Retinal pigment epithelial cell (primary cell): Measurements from ENCODE around the gene KCTD19.
"Not testable (repeated sequence)": the region's sequence is repeated elsewhere in the genome, so short reads cannot be mapped to it uniquely, and the experiment has no call there.

Experiments used
- DNase-seq: peaks from one replicate; pipeline ENCODE4 v3.0.0-alpha.2; 2010; ENCODE audit warnings: low read depth
- H3K4me3 ChIP-seq: 2 replicates; pipeline ENCODE4 v1.5.1; 2011; ENCODE audit warnings: mild to moderate bottlenecking, low read length, control low read depth, moderate library complexity
- TF ChIP-seq, protein P1 (sequence below): conservative IDR thresholded peaks from 2 replicates; pipeline ENCODE4 v1.5.1; 2011; ENCODE audit warnings: low read depth, low read length, control low read depth, inconsistent platforms

KCTD19 gene

GRCh38 chr16:67357561-67357960, 31.0 kb upstream of the KCTD19 start:
- H3K4me3 ChIP-seq, result no peak overlapping the region
- DNase-seq, result no peak
- TF ChIP-seq, protein P1, sequence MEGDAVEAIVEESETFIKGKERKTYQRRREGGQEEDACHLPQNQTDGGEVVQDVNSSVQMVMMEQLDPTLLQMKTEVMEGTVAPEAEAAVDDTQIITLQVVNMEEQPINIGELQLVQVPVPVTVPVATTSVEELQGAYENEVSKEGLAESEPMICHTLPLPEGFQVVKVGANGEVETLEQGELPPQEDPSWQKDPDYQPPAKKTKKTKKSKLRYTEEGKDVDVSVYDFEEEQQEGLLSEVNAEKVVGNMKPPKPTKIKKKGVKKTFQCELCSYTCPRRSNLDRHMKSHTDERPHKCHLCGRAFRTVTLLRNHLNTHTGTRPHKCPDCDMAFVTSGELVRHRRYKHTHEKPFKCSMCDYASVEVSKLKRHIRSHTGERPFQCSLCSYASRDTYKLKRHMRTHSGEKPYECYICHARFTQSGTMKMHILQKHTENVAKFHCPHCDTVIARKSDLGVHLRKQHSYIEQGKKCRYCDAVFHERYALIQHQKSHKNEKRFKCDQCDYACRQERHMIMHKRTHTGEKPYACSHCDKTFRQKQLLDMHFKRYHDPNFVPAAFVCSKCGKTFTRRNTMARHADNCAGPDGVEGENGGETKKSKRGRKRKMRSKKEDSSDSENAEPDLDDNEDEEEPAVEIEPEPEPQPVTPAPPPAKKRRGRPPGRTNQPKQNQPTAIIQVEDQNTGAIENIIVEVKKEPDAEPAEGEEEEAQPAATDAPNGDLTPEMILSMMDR, result no peak

GRCh38 chr16:67356396-67356795, 29.9 kb upstream of the KCTD19 start:
- no peak overlapping the region for H3K4me3 ChIP-seq
- DNase-seq, result no peak
- TF ChIP-seq, protein P1, result no peak

DNA sequence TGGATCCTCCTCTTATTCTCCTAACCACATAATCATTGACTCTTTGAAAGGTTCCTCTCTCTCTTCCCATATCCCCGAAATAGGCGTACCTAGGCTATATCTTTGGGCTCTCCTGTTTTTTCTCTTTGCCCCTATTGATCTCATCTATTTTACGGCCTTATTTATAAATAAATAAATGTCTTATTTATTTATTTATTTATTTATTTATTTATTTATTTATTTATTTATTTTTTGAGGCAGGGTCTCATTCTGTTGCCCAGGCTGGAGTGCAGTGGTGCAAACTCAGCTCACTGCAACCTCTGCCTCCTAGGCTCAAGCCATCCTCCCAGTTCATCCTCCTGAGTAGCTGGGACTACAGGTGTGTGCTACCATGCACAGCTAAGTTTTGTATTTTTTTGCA, 25.9 kb upstream of the KCTD19 start:
- not testable (repeated sequence) for DNase-seq, H3K4me3 ChIP-seq

DNA sequence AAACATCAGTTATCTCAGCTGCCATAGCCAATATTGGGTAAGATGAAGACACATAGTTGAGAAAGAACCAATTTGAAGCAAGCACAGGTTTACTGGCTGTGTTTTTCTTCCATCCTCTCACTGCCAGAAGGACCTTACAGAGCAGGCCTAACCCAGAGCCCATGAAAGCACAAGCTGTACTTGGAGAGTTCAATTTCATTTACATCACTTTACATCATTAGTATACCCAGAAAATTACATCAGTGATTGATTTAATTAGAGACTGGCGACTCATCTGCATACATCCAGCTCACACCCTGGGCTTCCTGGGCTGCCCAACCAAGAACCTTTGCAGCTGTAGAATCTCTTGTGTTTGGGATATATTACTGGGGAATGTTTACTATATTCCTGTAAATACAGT, 23.8 kb upstream of the KCTD19 start:
- no peak for DNase-seq
- no peak overlapping the region for H3K4me3 ChIP-seq
- TF ChIP-seq, protein P1, result no peak

- TF ChIP-seq, protein P1, result peak; percentile 57
- no peak for DNase-seq
- H3K4me3 ChIP-seq, result no peak overlapping the region
Observed at GRCh38 chr16:67349172-67349571, 22.6 kb upstream of the KCTD19 start.

DNA sequence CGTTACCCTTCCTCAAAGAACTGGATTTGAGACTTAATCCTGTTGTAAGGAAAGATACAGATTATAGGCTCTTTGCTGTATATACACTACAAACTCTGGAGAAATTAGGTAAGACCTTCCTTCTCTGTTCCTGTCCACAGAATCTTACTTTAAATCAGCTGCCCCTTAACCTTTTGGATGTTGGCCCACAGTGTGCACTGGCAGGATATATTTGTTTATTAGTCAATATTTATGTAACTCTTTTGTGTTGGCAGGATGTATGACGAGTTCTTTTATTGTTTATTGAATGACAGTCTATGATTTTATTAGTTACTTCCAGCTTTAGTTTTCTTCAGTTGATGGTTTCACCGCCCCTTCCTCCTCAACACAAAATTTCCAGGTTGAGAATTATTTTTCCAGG, 19.8 kb upstream of the KCTD19 start:
- no peak overlapping the region for H3K4me3 ChIP-seq
- TF ChIP-seq, protein P1, result no peak
- DNase-seq, result no peak

- TF ChIP-seq, protein P1, result no peak
- no peak overlapping the region for H3K4me3 ChIP-seq
- no peak for DNase-seq
Observed at GRCh38 chr16:67345401-67345800, 18.9 kb upstream of the KCTD19 start.

DNA sequence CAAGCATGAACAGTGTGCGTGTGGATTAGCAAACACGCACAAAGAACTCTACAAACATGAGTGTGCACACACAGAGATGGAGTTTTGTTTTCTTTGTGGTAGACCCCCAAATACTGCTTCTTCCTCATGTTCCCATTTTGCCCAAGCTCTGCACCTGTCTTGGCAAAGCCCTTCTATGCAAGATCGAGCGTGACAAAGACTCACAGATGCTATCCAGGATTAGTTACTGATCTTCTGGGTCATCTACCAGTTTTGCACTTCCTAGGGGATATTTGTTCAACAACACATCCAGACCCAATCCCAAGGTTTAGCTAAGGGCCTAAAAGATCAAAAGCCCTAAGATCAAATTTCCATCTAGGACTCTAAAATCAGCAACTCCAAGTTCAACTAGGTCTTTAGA, 16.1 kb upstream of the KCTD19 start:
- DNase-seq, result no peak
- H3K4me3 ChIP-seq, result no peak overlapping the region
- TF ChIP-seq, protein P1, result no peak
